Duodenal mucosa (tissue), 2 donors: ENCODE results near the gene IPO11.

Experiments used
- H3K27ac ChIP-seq: one replicate; pipeline ENCODE4 v1.7.0; 2013; ENCODE audit warnings: low read depth, low read length
- H3K27me3 ChIP-seq, 2 donors: one replicate each; pipeline ENCODE4 v1.7.0; 2013; ENCODE audit warnings: low read length in 2 of 2, control low read depth in 1 of 2; ENCODE audit not compliant: insufficient read depth in 2 of 2, control insufficient read depth in 1 of 2
- H3K36me3 ChIP-seq, 2 donors: one replicate each; pipeline ENCODE4 v1.7.0; 2013; ENCODE audit warnings: low read length in 2 of 2, control low read depth in 1 of 2; ENCODE audit not compliant: insufficient read depth in 2 of 2, control insufficient read depth in 1 of 2
- H3K4me1 ChIP-seq, 2 donors: one replicate each; pipeline ENCODE4 v1.7.0; 2013; ENCODE audit warnings: low read length in 2 of 2, control low read depth in 1 of 2; ENCODE audit not compliant: insufficient read depth in 2 of 2, control insufficient read depth in 1 of 2
- H3K4me3 ChIP-seq, 2 donors: one replicate each; pipeline ENCODE4 v1.7.0; 2013; ENCODE audit warnings: low read length in 2 of 2, low read depth in 1 of 2
- H3K9ac ChIP-seq, 2 donors: one replicate each; pipeline ENCODE4 v1.7.0; 2013; ENCODE audit warnings: low read length in 2 of 2, low read depth in 1 of 2
- H3K9me3 ChIP-seq, 2 donors: one replicate each; pipeline ENCODE4 v1.7.0; 2013; ENCODE audit warnings: low read length in 2 of 2, control low read depth in 1 of 2; ENCODE audit not compliant: control insufficient read depth in 1 of 2

Gene IPO11

DNA sequence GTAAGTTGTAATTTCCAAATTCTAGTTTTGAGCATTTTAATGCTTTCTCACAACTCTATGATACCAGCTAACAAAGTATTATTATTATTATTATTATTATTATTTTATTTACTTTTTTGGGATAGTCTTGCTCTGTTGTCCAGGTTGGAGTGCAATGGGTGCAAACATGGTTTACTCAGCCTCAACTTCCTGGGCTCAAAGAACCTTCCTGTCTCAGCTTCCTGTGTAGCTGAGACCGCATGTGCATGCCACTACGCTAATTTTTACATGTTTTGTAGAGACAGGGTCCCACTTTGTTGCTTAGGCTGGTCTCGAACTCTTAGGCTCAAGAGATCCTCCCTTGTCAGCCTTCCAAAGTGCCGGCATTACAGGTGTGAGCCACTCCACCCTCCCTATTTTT, 193.1 kb downstream of the IPO11 start:
- Histone ChIP-seq H3K27me3 (no peaks in the 10 kb centered on the region), H3K27ac (no peak overlapping the region), H3K9ac (no peak overlapping the region), H3K36me3 (peaks cover 0 to 14% of the 10 kb centered on the region in 2 donors), H3K4me3 (no peak overlapping the region), H3K9me3 (no peaks in the 10 kb centered on the region), H3K4me1 (no peaks in the 10 kb centered on the region)

DNA sequence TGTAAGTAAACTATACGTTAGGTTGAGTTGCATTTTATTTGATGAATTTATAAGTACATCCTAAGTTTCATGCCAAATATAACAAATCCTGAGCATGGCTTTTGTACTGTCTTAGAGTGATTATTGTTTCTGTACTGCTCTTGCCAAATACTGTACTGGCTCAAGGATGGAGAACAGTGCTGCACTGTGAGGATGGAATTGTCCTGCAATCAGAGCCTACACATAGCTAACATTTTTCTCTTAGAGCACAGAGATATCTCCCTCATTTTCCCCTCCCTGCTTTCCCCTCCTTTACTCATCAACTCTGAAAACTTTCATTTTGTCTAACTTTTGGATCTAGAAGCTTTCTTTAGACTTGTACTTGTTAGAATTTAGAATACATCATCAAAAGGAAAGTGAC, 194.3 kb downstream of the IPO11 start:
- Histone ChIP-seq H3K9me3 (no peaks in the 10 kb centered on the region), H3K9ac (no peak overlapping the region), H3K4me3 (no peak overlapping the region), H3K36me3 (peaks cover 0 to 14% of the 10 kb centered on the region in 2 donors), H3K27ac (no peak overlapping the region), H3K4me1 (no peaks in the 10 kb centered on the region), H3K27me3 (no peaks in the 10 kb centered on the region)

DNA sequence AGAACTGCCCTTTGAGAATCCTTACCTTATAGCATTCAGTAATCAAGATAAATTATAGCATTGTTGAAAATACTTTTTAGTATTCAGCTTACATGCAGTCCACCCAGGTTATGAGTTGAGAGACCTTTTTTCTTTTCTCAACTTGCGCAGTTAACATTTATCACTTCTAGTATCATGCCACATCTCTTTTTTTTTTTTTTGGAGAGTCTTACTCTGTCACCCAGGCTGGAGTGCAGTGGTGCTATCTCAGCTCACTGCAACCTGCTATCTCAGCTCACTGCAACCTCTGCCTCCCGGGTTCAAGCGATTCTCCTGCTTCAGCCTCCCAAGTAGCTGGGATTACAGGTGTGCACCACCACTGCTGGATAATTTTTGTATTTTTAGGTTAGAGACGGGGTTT, 195.1 kb downstream of the IPO11 start:
- Histone ChIP-seq H3K4me3 (no peak overlapping the region), H3K27me3 (no peaks in the 10 kb centered on the region), H3K36me3 (peaks cover 0 to 14% of the 10 kb centered on the region in 2 donors), H3K9me3 (no peaks in the 10 kb centered on the region), H3K4me1 (no peaks in the 10 kb centered on the region), H3K27ac (no peak overlapping the region), H3K9ac (no peak overlapping the region)

DNA sequence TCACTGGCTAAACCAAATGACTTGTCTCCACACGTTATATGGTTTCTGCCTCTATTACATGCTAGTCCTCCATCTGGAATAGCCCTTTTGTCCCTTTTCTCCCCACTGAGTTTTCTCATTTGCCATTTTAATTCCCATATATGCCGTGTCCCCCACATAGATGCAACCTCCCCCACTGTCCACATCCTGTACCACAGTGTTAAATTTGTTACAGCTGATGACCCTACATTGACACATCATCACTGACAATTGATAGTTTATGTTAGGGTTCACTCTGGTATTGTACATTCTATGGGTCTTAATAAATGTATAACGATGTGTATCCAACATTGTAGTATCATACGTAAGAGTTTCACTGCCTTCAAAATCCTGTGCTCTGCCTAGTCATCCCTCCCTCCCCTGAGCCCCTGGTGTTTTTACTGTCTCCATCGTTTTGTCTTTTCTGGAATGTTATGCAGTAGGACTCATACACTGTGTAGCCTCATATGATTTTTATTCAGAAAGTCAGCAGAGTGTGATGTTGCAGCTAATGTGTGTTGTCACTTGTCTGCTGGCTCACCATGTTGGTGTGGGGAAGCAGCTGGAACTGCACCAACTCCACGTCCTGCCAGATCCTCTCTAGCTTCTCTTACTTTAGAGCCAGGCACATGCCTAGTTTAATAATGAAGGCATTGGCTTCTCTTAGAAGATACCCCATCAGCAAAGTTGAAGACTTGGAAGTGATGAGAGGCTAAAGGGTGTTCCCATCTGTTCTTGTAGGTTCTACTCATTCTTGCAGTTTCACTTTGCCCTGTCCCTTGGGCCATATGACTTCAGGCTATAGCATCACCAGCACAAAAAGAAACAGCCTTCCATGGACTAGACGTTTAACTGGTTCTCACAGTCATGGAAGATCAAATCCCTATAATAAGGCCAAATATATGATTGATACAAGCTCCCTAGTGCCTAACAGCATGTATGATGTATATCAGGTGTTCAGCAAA, 196.3 kb downstream of the IPO11 start:
- Histone ChIP-seq H3K36me3 (peaks cover 0 to 7% of the 10 kb centered on the region in 2 donors), H3K9me3 (no peaks in the 10 kb centered on the region), H3K4me1 (no peaks in the 10 kb centered on the region), H3K4me3 (no peak overlapping the region), H3K27ac (no peak overlapping the region), H3K9ac (no peak overlapping the region), H3K27me3 (no peaks in the 10 kb centered on the region)

DNA sequence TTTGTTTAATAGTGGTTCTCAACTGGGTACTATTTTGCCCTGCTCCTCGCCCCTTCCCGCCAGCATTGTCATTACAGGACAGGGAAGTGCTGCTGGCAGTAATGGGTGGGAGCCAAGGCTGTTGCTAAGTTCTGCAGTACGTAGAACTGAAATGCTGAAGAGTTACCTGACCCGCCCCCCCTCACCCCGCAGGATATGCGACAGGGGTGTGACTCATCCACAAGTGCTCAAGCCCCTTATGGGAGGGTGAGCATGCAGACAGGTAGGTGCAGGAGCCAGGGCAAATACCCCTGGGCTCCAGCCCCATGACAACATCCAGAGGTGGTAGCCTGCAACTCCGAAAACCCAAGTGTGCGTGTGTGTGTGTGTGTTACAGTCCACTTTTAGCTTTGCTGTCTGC, 201.8 kb downstream of the IPO11 start:
- no peak overlapping the region for H3K27ac ChIP-seq
- no peaks in the 10 kb centered on the region for H3K9me3 ChIP-seq
- H3K36me3 ChIP-seq: peaks cover 0 to 9% of the 10 kb centered on the region in 2 donors
- no peaks in the 10 kb centered on the region for H3K4me1 ChIP-seq
- H3K9ac ChIP-seq: no peak overlapping the region
- H3K27me3 ChIP-seq: no peaks in the 10 kb centered on the region
- H3K4me3 ChIP-seq: no peak overlapping the region

DNA sequence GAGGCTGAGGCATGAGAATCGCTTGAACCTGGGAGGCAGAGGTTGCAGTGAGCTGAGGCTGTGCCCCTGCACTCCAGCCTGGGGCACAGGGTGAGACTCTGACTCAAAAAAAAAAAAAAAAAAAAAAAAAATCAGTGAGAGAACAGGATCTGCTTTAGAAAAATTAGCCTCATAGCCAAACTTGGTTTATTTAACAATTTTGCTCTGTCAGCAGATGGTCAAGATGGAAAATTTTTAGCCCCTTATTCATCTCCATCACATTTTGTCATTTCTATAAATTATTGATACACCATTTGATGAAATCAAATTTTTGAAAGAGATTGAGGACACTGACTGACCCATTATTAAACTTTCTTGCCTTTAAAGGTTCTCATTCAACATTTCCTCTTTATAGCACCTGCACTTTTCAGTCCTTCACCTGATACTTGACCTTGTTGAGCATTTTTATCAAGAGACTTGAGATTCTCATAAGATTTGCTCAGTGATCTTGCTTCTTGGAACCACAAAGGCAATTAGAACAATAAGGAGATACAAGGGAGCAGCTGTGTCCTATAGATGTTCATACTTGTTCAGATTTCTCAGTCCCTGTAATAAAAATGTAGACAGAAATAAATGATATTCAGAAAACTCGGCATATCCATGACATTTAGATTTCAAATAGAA, 204.2 kb downstream of the IPO11 start:
- Histone ChIP-seq H3K27ac (no peak overlapping the region), H3K4me1 (no peaks in the 10 kb centered on the region), H3K27me3 (no peaks in the 10 kb centered on the region), H3K9ac (no peak overlapping the region), H3K9me3 (no peaks in the 10 kb centered on the region), H3K36me3 (peaks cover 0 to 4% of the 10 kb centered on the region in 2 donors), H3K4me3 (no peak overlapping the region)

DNA sequence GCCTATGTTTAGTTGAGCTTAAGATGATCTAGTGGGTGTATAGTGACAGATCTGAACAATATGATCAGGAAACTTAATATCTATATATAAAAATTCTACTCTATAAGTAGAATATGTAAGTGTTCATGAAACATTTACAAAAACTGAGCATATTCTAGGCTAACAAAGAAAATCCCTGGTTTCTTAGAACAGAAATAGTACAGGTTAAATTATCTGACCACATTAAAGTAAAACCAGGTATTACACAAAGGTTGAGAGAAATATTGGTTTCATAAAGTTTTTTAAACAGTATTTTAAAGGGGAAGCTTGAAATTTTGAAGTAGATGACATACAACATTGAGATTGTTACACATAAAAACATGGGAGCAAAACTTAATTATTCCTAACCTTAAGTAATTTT, 205.4 kb downstream of the IPO11 start:
- peaks cover 0 to 4% of the 10 kb centered on the region in 2 donors for H3K36me3 ChIP-seq
- H3K9me3 ChIP-seq: no peaks in the 10 kb centered on the region
- no peak overlapping the region for H3K9ac ChIP-seq
- H3K27ac ChIP-seq: no peak overlapping the region
- H3K27me3 ChIP-seq: no peaks in the 10 kb centered on the region
- no peak overlapping the region for H3K4me3 ChIP-seq
- no peaks in the 10 kb centered on the region for H3K4me1 ChIP-seq

DNA sequence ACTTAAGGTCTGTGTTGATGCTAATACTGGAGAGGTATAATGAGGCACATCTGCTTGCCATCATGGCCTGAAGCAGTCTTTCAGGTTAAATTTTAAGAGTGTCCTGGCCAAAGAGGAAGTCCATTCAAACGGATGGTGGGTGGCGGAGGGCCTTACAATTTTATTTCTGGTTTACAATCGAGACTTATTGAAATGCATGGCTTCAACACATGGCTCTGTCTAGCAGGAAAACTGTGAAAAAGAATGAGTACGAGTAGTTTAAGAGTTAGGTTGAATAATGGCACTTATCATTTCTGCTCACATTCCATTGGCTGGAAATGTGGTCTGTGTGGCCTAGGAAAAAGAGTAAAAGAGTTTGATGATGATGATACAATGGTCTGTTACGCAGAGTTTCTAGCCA, 208.2 kb downstream of the IPO11 start:
- Histone ChIP-seq H3K4me1 (no peaks in the 10 kb centered on the region), H3K4me3 (no peak overlapping the region), H3K9me3 (no peaks in the 10 kb centered on the region), H3K27me3 (no peaks in the 10 kb centered on the region), H3K27ac (no peak overlapping the region), H3K36me3 (no peaks in the 10 kb centered on the region), H3K9ac (no peak overlapping the region)

DNA sequence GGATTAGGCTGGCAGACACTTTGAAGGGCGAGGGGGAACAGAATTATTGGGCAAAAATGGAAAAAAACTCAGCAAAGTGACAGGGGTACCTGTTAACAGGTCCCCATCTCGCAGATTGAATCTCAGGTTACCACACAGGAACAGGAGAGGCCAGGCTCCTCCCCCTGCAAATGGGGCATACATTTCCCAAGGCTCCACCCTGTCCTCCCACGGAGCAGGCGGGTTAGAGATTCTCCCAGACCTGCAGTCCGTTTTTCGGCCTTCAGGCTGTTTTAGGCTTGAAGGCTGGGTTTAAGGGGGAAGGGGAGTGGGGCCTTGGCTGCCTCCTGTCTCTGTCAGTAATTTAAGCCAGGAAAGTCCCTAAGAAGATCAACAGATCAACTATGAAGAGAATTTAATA, 208.7 kb downstream of the IPO11 start:
- Histone ChIP-seq H3K36me3 (no peaks in the 10 kb centered on the region), H3K9me3 (no peaks in the 10 kb centered on the region), H3K27ac (no peak overlapping the region), H3K9ac (no peak overlapping the region), H3K4me1 (no peaks in the 10 kb centered on the region), H3K4me3 (no peak overlapping the region), H3K27me3 (no peaks in the 10 kb centered on the region)

DNA sequence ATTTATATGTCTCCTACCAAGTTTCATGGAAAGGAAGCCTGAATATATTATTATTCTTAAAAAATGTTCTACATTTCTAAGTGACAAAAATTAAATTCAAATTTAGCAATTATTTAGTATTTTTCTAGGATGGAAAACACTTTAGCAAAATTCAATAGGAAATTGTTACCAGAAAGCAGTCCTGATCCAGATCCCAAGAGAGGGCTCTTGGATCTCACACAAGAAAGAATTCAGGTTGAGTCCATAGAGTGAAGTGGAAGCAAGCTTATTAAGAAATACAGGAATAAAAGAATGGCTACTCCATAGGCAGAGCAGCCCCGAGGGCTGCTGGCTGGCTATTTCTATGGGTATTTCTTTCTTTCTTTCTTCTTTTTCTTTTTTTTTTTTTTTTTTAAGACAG, 210.7 kb downstream of the IPO11 start:
- H3K36me3 ChIP-seq: peaks cover 0 to 5% of the 10 kb centered on the region in 2 donors
- no peak overlapping the region for H3K9ac ChIP-seq
- no peaks in the 10 kb centered on the region for H3K27me3 ChIP-seq
- H3K4me1 ChIP-seq: no peaks in the 10 kb centered on the region
- H3K4me3 ChIP-seq: no peak overlapping the region
- H3K9me3 ChIP-seq: no peaks in the 10 kb centered on the region
- H3K27ac ChIP-seq: no peak overlapping the region
